SIG-M5 (cell line): Measurements from ENCODE around the gene ACOT7.

Experiments used
- DNase-seq: peaks from one replicate; lab custom pipeline; 2025; lab: John Stamatoyannopoulos, UW

The ACOT7 gene

DNA sequence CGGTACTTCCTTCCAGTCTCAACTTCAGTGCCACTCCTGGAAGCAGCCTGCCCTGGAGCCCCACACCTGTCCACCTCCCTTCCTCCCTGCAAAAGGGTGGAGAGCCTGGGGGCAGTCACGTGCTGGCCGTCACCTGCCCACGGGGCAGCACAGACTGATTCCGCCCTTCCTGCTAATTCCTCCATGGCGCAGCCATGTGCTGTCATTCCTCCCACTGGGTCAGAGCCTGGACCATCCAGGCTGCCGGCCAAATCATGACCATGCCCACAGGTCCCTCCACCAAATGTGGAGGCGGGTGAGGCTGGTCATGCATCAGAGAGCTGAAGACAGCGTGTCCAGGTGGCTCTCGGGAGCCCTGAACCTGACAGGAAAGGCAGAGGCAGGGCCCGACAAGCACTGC is 108.2 kb downstream of the ACOT7 start:
- DNase-seq, result no peak

DNA sequence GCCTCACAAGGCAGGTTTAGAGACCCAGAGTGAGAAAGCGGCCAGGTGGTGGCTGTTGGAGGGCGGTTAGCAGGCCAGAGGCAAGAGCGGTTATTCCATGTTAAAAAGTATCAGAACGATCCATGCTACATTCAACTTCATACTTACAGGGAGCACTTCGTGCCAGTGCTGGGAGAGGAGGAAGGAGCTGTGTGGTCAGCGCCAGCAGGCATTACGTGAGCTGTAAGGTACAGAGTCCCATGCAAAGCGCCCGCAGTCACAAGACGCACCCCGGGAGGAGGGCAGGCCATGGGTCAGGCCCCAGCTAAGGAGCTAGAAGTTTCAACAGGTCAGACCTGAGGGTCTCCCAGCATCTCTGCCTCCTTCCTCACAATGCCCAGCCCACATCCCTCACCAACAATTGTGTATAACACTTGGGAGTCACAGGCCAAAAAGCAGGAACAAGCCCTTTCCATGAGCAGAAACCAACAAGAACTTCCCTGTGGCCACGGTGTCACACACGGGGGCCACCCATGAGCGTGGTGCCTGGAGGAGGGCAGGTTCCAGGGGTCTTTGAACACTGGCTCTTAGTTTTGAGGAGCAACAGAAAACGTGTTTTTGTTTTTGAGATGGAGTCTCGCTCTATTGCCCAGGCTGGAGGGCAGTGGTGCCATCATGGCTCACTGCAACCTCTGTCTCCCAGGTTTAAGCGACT is 110.8 kb downstream of the ACOT7 start:
- no peak for DNase-seq

DNA sequence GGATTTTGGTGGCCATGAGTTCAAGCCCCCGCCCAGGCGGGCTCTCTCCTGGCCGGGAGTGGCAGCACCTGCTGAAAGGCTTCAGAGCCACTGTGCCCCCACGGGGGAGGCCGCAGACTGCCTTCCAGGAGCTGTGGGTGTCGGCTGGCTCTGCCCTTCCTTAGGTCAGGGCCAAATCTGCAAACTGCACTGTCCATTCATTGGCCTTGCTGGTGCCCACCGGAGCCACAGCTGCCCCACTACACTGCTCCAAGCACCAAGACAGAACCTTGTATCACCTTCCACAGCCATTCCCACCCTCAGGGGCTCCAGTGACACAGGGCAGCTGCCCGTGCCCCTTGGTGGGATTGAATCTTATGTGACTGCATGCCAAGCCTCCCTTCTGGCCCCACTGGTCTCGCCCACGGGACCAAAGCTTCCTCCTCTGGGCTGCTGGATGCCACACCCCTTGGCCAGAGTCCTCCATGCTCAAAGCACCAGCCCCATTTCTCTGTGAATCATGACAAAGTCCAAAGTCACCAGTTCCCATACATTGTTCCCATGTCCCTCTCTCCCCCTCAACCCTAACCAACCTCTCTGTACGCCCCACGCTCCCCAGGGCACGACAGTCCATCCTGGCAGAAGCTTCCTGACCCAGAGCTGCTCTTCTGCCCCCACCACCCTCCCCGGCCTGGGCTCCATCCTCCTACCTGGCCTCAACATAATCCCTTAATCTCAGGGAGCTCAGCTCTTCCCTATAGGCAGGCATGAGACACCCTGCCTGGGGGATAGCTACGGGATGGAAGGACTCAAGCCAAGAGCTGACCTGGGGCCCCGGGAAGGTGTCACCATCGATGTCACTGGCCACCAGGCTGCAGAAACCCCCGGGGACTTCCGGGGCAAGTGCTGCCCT is 111.8 kb downstream of the ACOT7 start:
- DNase-seq, result no peak

DNA sequence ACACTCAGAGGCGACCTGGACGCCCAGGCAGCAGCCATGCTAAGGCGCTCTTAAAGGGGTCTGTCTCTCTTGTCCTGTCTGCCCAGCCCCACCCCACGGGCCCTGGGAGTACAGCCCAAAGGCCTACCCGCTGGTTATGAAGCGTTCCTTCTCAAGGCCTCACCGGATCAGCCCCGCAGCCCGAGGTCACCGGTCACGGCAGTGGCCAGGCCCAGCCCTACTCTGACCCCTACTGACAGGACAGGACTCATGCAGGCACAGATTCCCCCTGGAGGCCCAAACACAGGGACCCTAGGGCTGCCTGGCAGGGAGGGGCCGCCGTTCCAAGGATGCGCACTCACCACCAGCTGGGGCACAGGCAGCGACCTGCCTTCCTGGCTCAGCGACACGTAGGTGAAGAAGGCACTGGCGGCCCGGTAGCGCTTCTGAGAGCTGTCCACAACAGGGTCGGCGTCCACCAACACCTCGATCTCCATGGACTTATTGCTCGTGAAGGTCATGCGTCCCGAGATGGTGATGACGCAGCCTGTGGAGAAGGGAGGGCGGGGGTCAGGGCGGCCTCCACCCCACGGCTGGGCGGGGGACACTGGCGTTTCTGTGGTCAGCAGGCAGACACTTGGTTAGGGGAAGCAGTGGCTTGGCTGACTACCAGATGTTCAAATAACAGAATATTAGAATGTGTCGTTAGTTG is 112.7 kb downstream of the ACOT7 start:
- no peak for DNase-seq

DNA sequence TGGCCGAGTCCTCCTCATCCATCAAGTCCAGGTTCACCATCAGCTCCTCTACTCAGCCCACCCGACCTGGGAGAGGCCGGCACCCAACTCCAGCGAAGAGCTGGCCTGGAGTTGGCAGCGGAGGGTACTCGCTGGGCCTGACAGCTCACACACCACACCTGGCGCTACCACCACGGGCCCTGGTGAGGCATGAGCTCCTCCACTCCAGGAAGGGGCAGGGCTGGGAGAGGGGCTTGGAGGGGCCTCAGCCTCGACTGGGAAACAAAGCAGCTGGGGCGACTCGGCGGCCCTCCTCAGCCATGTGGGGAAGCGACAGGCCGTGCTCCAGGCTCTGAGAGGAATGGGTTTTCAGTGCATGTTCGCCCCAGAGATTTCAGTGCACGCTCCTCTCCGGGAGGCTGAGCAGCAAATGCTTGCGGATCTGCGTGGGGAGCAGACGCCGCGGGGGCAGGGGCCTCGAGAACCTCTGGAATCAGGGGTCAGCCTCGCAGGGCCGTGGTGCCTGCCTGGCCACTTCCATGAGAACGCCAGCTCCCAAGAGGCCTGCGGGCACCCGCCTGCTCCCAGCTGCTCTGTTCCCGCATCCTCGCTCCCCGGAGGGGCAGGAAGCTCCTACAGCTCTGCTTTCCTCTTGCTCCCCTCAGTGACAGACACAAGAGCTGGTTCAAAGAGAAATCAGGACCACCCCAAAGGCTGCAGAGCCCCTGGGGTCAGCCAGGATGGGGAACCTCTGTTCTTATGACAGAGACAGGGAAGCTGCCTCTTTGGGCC is 113.8 kb downstream of the ACOT7 start:
- DNase-seq, result no peak

DNA sequence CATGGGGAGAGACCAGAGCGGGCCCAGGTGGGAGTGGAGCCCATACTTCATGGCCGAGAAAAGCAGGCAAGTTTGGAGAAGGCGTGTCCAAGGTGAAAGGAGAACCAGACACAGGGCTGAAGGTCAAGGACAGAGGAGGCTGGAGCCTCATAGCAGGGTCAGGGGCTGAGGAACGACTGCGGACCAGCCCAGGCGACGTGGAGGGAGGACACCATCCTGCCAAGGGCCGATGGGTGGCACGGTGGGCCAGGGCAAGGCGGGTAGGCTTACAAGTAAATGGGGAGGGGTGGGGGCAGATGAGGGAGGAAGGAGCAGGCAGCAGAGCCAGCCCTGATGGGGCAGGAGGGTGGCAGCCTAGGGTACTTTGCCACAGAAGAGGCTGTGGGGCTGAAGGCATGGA is 114.5 kb downstream of the ACOT7 start:
- no peak for DNase-seq

DNA sequence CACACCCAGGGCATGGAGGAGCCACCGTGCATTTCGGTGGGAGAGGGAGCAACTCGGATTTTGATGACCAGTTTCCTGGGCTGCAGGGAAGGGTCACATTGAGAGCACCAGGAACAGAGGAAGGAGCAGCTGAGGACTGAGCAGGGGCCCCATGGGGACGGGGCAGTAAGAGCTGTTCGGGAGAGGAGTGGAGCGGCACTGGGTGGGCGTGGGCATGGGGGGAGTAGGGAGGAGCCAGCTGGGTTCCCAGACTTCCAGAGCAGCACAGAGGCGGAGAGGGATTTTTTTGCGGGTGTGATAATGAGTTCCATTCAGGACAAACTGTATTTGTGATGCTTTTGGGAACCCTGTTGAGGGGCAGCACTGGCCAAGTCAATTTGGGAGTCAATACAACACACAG is 115.3 kb downstream of the ACOT7 start:
- DNase-seq, result no peak

DNA sequence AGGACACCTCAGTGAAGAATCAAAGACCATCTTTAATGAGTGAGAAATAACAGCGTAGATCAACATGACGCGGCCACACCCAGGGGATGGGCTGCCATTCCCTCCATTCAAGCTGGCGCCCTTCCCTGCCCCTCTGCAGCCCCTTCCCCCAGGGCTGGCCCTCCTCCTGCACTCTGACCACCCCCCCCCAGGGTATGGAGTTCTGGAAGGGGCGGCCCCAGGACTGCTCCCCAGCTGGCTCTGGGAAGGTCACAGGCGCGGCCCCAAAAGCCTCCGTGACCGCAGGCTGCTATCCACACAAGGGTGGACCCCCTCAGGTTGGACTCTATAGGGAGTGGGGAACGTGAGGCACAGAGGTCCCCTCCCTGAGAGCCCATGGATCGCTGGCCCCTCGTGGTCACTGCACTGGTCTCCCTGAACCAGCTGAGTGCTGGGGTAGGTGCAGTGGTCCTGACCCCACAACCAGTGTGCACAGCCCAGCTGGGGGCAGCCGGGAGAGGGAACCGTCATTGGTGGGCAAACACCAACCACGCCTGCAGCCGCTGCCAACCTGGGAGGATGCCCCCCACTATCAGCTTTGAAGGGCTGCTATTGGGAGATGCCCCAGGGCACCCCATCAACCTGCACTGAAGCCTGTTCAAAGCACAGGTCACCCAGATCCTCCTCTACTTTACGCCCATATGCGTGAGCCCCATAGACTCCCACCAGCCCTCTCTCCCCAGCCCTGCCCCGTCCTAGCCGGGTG is 116.6 kb downstream of the ACOT7 start:
- no peak for DNase-seq

DNA sequence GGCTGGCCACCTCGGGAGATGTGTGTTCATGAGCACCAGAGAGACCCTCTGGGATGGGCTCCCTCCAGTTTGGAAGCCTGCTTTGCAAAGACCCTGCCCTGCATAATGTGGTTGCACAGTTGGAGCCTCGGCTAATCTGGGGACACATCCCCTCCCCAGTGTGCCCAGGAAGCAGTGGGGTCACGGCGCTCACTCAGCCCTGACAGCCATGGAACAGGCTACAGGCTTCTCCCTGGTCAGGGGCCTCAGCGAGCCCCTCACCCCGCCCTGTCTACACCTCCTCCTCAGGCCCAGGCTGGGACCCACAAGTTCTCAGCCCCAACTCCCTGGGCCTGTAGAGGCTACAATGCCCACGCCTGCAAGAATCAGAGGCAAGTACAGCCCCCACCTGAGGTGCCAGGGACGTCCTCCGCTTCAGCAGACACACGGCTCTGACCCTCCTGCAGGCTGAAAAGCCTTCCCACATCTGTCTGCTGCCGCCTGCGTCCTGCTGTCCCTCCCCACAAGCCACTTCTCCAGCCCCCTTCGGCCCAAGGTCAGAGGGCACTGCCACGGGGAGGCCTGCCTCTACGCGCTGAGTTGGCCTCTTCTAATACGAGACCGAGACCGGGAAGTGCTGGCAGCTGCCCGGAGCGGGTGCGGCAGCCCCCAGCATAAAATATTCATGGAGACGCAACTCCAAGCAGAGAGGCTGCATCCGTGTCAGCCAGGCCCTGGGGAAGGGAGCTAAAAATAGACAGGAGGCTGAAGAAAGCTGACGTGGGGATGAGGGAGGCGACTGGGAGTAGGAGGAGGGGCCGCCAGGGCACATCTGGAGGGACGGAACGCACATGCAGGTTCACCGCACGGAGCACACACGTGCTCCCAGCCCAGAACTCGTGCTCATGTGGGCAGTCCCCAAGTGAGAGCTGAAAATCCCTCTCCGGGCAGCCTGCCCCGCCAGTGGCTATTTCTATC is 117.5 kb downstream of the ACOT7 start:
- DNase-seq, result no peak

DNA sequence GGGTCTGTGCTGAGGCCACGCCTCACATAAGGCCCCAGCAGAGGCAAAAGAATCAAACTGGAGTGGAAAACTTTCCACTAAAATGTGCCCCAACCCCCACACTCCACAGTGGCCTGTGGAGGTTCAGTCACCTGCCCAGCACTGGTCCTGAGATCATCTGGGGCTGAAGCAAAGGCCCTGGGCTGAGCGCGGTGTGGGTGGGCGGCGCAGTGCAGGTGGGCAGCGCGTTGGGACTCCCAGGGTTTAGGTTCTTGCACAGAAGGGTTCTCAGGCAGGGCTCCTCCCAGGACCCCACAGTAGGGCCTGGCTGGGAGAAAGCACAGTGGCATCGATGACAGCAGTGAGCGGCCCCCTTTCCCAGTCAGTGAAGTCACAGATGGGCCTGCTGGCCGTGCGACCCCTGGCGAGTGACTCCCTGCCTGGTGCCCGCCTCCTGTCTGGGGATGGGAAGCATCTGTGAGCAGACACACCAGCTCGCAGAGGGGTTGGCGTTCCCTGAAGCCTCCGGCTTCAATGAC is 118.9 kb downstream of the ACOT7 start:
- DNase-seq, result no peak

DNA sequence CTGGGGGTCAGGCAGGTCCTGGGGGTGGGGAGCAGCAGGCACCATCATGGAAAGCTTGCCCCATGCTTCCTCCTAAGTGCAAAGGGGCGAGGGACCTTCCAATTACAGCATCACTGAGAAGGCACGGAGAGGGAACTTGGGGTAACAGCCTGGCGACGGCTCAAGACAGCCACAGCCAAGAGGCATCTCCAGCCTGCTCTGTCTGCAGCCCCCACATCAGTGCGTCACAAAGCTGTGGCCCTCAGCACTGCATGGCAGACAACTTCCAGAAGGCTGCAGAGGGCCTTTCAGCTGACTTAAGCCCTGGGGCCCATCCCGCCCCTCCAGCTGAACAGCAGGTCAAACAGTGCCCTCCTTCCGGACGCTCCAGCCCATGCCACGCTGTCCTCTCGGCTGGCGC is 119.5 kb downstream of the ACOT7 start:
- no peak for DNase-seq

DNA sequence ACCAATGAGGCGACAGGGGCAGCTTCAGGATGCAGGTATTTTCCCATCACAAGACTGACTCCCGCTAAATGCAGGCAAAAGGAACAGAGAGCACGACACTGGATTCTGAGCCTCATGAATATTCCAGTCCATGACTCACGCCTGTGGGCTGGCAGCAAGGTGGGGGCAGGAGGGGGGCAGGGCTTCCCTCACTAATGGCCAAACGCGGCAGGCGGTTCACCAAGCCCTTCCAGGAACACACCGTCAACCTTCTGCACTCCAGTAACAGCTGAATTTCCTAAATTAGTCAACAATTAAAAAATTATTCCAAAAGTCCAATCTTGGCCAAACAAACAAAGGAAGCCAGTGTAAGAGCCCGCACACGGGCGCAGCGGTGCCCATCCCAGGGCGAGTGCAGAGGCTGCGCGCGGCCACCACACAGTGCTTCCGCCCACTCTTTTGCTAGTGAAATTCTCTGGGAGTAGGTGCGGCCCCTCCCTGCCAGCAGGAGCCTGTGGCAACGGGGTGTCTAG is 120.1 kb downstream of the ACOT7 start:
- no peak for DNase-seq

DNA sequence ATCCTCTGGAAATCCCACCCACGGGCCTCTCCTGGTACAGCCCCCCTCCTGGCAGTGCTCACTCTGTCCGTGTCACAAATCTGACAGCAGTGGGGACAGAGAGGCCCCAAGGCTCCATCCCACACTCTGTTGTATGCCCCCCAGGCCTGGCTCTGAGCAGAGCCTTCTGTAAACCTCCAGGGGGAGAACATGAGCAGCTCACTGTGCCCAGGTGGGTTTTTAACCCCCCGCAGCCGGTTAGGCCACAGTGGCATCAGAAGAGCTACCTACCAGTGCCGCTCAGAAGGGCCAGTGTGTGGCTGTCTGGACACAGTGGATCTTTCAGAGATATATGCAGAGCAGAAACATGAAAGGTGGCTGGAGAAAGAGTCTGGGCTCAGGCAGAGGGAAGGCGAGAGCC is 120.7 kb downstream of the ACOT7 start:
- no peak for DNase-seq

DNA sequence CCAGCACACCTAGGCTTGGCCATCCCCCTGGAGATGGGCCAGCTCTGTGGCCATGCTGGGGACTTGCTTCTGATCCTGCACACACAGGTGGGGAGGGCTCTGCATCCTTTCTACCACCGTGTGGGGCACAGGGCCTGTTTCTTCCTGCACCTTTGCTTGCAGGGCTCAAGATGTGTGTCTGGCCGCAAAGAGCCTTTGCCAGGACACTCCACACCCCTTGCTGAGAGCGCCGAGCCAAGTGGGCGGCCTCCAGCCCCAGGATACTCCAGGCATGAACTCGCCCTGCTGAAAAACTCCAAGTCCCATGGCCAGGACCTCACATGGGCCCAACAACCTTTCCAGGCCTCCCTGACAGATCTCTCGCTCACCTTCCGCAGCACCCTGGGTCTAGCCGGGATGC is 121.1 kb downstream of the ACOT7 start:
- no peak for DNase-seq

DNA sequence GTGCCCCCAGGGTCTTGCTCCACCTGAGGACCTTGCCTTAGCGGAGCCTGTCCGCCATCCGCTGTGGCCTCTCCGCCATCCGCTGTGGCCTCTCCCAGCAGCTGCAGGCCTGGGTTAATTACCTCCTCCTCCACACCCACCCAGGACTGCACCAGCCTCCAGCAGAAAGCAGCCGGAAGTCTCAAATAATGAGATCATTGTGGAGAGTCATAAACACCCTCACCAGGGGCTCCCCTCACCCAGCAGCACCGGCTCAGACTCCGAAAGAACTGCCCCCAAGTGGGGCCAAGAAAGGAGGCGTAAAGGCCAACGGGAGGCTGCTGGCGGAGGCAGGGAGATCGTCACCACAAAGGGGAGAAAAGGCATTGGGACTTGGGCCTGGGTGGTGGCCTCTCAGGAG is 122.0 kb downstream of the ACOT7 start:
- DNase-seq, result no peak

DNA sequence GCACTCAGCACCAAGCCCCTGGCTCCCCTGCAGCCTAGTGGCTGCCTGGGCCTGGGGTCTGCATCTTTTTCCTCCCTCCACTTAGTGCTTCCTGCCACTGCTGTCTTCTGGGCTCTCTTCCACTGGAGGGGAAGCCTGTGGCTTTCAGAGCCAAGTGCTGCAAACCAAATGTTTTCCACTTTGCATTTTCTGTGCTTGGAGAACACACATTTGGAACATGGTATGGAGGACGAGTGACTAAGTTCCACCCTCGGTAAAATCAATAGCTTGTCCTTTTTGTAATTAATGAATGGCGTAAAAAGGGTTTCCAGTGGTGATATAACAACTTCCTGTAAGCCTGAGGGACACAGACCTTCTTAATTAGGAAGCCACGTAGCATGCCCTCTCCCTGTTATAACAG is 122.6 kb downstream of the ACOT7 start:
- no peak for DNase-seq

DNA sequence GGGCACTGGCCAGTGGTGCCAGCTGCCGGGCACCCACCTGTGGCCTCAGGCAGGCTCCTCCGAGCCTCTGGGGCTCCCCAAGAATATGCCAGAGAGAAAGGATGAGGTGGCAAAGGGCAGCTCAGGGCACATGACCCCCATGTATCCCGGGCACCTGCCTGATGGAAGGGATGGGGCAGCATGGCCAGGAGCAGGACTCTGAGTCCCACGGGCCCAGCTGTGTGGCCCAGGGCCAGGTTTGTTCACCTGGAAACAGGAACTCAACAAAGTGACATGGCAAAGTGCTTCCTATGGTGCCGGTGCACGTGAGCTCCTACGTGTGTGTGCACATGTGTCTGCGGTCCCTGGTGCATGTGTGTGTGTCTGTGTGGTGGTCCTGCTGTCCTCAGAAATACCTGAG is 123.2 kb downstream of the ACOT7 start:
- DNase-seq, result no peak

DNA sequence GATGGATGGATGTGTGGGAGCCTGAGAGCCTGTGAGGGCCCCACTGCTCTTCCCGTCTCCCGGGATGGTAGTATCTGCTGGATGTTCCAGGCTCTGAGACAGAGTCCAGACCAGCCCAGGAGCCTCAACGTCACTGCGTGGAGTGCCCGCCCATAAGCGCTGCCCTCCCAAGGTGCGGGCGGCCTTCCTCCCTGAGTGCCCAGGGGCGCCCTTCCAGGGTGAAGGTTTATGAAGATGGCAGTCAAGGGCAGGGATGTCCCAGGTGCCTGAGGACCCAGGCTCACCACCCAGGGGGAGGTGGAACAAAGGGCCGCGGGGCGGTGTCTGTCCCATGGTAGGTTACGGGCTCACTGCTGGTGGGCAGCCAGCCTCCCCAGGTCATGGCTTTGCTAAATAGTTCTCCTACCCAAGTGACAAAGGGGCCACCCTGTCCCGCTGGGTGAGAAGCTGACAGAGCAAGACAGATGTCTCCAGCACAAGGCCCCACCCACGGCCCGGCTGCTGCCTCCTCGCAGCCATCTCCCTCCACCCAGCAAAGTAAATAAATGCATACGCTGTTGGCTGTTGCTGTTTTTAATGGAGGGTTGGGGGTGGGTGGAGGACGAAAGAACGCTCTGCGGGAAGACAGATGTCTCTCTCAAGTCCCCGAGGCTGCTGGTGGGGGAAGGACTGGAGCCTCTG is 123.7 kb downstream of the ACOT7 start:
- no peak for DNase-seq

DNA sequence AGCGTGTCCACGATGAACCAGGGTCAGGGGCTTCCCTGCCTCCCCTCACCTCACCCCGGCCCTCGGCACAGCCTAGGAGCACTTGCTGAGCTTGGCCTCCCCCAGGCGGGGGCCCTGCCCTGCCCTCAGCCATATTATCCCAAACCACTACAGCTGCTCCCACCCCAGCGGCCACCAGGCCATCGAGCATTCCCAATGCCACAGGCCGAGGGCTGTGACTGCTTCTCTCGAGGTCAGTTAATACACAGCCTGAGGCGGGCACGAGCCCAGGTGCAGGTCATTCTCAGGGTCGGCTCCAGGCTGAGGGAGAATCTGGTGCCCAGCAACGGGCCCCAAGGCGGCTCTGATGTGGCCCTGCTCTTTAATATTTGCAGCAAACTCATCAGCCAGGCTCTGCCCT is 124.3 kb downstream of the ACOT7 start:
- no peak for DNase-seq
